Ammon's horn (tissue), 1 donor: ENCODE data around the gene GUCA2B.
A peak's percentile ranks its signal among the peaks of the same experiment; 100 is the strongest.

Source experiments
- DNase-seq: peaks from one replicate; pipeline ENCODE4 v3.0.0-alpha.2; 2016; ENCODE audit warnings: low spot score

Gene GUCA2B

DNA sequence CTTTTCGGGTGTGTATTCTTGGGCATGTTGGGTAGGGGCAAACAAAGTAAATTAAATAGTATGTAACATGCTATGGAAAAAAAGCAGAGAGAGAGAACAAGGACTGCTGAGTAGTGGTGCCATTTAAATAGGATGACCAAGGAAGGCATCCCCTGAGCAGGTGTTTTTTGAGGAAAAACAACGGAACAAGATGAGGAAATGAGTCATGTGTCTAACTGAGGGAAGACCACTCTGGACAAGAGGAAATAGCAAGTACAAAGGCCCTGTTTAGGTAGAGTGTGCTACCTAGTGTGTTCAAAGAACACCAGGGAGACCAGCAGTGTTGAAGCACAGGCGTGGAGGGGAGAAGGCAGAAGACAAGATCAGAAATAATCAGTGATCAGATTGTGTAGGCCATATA is 31.4 kb downstream of the GUCA2B start:
- no peak for DNase-seq

GRCh38 chr1:42186152-42186551 is 32.9 kb downstream of the GUCA2B start:
- DNase-seq = peak; percentile 55

DNA sequence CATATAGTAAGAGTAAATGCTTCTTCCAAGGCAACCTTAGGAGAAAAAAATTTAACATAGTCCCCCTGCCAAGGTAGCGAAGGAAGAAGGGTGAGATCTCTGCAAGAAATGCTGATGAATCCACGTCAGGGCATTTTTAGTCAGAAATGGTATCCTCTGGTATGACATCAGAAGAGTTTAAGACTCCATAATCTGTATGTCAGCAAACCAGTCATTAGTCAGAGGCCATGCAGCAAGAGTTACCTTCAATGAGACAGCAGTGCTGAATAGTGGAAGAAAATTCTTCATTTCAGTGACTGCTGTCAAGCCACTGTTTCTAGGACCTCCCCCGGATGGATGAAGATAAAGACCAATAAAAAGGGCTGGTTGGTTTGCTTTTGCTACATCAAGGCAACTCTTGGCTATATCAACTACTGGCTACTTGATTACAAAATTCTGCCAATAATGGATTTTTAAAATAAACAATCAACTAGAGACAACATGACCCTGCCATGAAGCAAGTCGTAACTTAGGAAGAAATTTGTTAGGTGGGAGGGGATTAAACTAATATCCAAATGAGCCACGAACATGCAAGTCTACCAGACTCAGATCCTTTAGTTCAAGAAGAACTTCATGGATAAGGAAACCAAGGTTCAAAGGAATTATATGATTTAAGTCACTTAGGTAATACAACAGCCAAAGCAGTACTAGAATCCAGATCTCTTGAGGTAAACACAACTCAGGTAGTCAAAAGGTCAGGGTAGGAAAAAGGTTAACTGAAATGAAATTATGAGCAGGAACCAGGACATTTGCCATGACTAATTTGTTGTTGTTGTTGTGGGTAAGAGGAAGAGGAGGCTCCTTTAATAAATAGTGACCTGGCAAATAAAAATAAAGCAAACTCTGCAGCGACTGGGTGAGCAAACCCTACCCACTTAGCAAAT is 37.0 kb downstream of the GUCA2B start:
- no peak for DNase-seq

GRCh38 chr1:42191319-42191718 is 38.1 kb downstream of the GUCA2B start:
- DNase-seq = no peak

GRCh38 chr1:42192106-42192505 is 38.9 kb downstream of the GUCA2B start:
- no peak for DNase-seq

GRCh38 chr1:42195841-42196240 is 42.6 kb downstream of the GUCA2B start:
- no peak for DNase-seq

GRCh38 chr1:42198251-42198650 is 45.0 kb downstream of the GUCA2B start:
- no peak for DNase-seq

DNA sequence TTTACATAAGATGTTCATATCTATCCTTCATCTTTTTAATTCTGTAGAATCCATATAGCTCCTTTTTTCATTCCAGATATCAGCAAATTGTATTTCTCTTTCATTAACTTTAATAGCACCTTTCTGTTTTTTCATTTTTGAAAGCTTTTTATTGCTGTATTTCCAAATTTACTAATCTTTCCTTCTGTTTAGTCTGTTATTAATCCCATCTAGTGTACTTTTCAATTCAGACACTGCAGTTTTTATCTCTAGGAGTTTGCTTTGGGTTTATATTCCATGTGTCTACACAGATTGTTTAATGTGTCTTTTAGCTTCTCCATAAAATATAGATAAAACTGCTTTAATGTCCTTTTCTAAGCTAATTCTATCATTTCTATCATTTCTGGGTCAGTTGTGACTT is 48.8 kb downstream of the GUCA2B start:
- DNase-seq = no peak
